ENCODE measurements around the gene PLSCR1. TPM values are rescaled to one million over a fixed set of nuclear protein-coding genes. Genes with fewer than 3 reads are reported as not detected.

PLSCR1 gene
- total and polyA plus RNA-seq, 2 of the 4 experiments (the other 2 are of a cell fraction) = 5.6 to 13.2 TPM

GRCh38 chr3:146505516-146505915 lies 38.9 kb downstream of the PLSCR1 start:
- Histone ChIP-seq H4K8ac (ENCODE audit: low read depth in 2 of 2, low read length in 2 of 2) (no peak overlapping the region), H3K9ac (ENCODE audit: low read depth, low read length) (no peak overlapping the region), H4K20me1 (ENCODE audit: insufficient read depth, low read length) (no peaks in the 10 kb centered on the region), H3K27ac (ENCODE audit: insufficient read depth, low read length) (no peak overlapping the region), H3K4me3 (ENCODE audit: insufficient read depth, low read depth, low read length) (no peak overlapping the region), H2AFZ (replicated peaks; ENCODE audit: low read length, poor library complexity) (no peak overlapping the region), H3K4ac (ENCODE audit: low read depth, low read length) (no peak overlapping the region), H2BK15ac (ENCODE audit: low read depth, low read length) (0 out of 3 replicates have a peak overlapping the region, but pooled peaks have one; percentile 6), H4K91ac (ENCODE audit: insufficient read depth, low read depth, low read length) (no peak overlapping the region), H2AK9ac (replicated peaks; ENCODE audit: low read depth, low read length, poor library complexity) (no peak overlapping the region), H3K79me1 (ENCODE audit: low read depth in 1 of 2, low read length in 2 of 2) (no peaks in the 10 kb centered on the region), H3K36me3 (ENCODE audit: control insufficient read depth, insufficient read depth, low read length) (no peaks in the 10 kb centered on the region), H3K9me1 (ENCODE audit: insufficient read depth, low read length) (no peaks in the 10 kb centered on the region; the same call in 1 of the 2 replicates), H3K18ac (ENCODE audit: low read depth, low read length) (peak overlapping the region; percentile 49; the same call in 1 of the 2 replicates), H3K4me1 (ENCODE audit: control insufficient read depth, insufficient read depth, low read length) (peaks cover 8% of the 10 kb centered on the region; the same call in 1 of the 2 replicates), H4K5ac (ENCODE audit: low read depth, low read length) (no peak overlapping the region), H3K14ac (replicated peaks; ENCODE audit: low read depth, low read length) (no peak overlapping the region), H2BK20ac (ENCODE audit: low read depth, low read length) (no peak overlapping the region), H3K4me2 (ENCODE audit: low read depth, low read length) (no peak overlapping the region), H2BK120ac (ENCODE audit: low read depth, low read length) (no peak overlapping the region), H3K27me3 (ENCODE audit: control insufficient read depth, insufficient read depth, low read length) (no peaks in the 10 kb centered on the region), H3K23ac (ENCODE audit: low read depth, low read length) (no peak overlapping the region), H2BK5ac (ENCODE audit: low read depth, low read length, poor library complexity, severe bottlenecking) (no peak overlapping the region), H3K56ac (ENCODE audit: extremely low read depth, insufficient read depth, low read length) (no peak overlapping the region), H3K9me3 (ENCODE audit: control insufficient read depth, insufficient read depth, low read length) (no peaks in the 10 kb centered on the region), H2AK5ac (ENCODE audit: low read depth, low read length) (no peak overlapping the region)
- POLR2A ChIA-PET (ENCODE audit: unreplicated experiment) = no interaction called here
- no peak for DNase-seq
- TF ChIP-seq MXI1 (IDR thresholded peaks at IDR 0.05; ENCODE audit: borderline replicate concordance, low read depth, low read length) (no peak), USF2 (IDR thresholded peaks at IDR 0.05; ENCODE audit: low read depth, low read length) (no peak), RAD21 (IDR thresholded peaks at IDR 0.05; ENCODE audit: low read length) (no peak), BHLHE40 (IDR thresholded peaks at IDR 0.05; ENCODE audit: low read depth, low read length) (no peak), RCOR1 (IDR thresholded peaks at IDR 0.05; ENCODE audit: insufficient replicate concordance, low read length) (no peak), MAFK (IDR thresholded peaks at IDR 0.05; ENCODE audit: low read depth, low read length) (no peak), CEBPB (IDR thresholded peaks at IDR 0.05; ENCODE audit: low read depth, low read length) (no peak), SMC3 (IDR thresholded peaks at IDR 0.05; ENCODE audit: low read depth, low read length) (no peak), ELK1 (IDR thresholded peaks at IDR 0.05; ENCODE audit: borderline replicate concordance, low read depth, low read length) (no peak), RFX5 (IDR thresholded peaks at IDR 0.05; ENCODE audit: low read depth, low read length) (no peak), NFE2L2 (IDR thresholded peaks at IDR 0.05; ENCODE audit: low read depth, low read length) (no peak), POLR2A (IDR thresholded peaks at IDR 0.05; ENCODE audit: low read depth, low read length) (no peak), FOS (IDR thresholded peaks at IDR 0.05; ENCODE audit: low read depth, low read length) (no peak), CHD1 (IDR thresholded peaks at IDR 0.05; ENCODE audit: low read depth, low read length) (no peak), MAZ (IDR thresholded peaks at IDR 0.05; ENCODE audit: borderline replicate concordance, low read depth, low read length) (no peak), CTCF (conservative IDR thresholded peaks at IDR 0.05; ENCODE audit: low read depth, low read length) (no peak)
- no CpG with 5 or more reads among the region's 1 CpG for WGBS, 2 experiments (ENCODE audit: extremely low coverage in 2 of 2, insufficient read length in 1 of 2)
- no TSS peak for BruUV-seq (replicated peaks)
- ATAC-seq (ENCODE audit: low read depth) = no peak
- intact Hi-C loops (cut with micrococcal nuclease) = no loop called here
- dilution Hi-C loops (cut with HindIII; ENCODE audit: low sequenced_read_pairs, unreplicated experiment) = no loop called here
- in situ Hi-C loops (cut with MboI; ENCODE audit: low sequenced_read_pairs) = no loop called here
- CTCF ChIA-PET = no interaction called here

Measured in IMR-90 (cell line).